BE2C (cell line): ENCODE measurements around the gene VPS51.

Source experiments
- DNase-seq: peaks from one replicate; pipeline ENCODE4 v3.0.0-alpha.2; 2020
- H3K27me3 ChIP-seq: fragments of 250-450 bp; sonication (Bioruptor Pico); 2 replicates; pipeline ENCODE4 v1.5.1; 2020; ENCODE audit warnings: mild to moderate bottlenecking
- H3K36me3 ChIP-seq: fragments of 250-450 bp; sonication (Bioruptor Pico); 2 replicates; pipeline ENCODE4 v1.5.1; 2020; ENCODE audit warnings: mild to moderate bottlenecking
- H3K4me1 ChIP-seq: fragments of 250-450 bp; sonication (Bioruptor Pico); 2 replicates; pipeline ENCODE4 v1.5.1; 2020
- H3K4me3 ChIP-seq: 2 replicates; pipeline ENCODE4 v1.5.1; 2011; ENCODE audit warnings: low read depth, low read length
- H3K9me3 ChIP-seq: fragments of 250-450 bp; sonication (Bioruptor Pico); 2 replicates; pipeline ENCODE4 v1.5.1; 2020
- TF ChIP-seq, protein P1 (sequence below): IDR thresholded peaks from 2 replicates; pipeline ENCODE4 v1.5.1; 2012; ENCODE audit warnings: mild to moderate bottlenecking, low read depth, low read length

VPS51 gene

DNA sequence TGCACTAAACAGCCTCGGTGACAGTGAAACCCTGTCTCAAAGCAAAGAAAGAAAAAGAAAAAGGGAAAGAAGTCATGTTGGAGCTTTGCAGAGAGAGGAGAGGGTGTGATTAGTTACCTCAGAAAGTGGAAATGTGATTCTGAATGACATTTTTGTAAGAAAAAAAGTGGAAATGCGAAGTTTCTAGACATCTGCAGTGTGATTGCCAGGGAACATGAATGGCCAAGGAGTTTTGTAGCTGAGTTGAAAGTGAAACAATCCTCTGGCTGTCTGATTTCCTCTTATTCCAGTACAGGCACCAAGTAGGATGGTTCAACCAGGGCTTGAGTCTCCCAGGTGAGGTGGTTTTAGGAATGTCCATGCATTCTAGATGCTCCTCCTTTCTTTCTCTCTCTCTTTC lies 56.1 kb downstream of the VPS51 start:
- H3K9me3 ChIP-seq, result no peaks in the 10 kb centered on the region
- no peaks in the 10 kb centered on the region for H3K4me1 ChIP-seq
- no peaks in the 10 kb centered on the region for H3K27me3 ChIP-seq
- no peak overlapping the region for H3K4me3 ChIP-seq
- TF ChIP-seq, protein P1, sequence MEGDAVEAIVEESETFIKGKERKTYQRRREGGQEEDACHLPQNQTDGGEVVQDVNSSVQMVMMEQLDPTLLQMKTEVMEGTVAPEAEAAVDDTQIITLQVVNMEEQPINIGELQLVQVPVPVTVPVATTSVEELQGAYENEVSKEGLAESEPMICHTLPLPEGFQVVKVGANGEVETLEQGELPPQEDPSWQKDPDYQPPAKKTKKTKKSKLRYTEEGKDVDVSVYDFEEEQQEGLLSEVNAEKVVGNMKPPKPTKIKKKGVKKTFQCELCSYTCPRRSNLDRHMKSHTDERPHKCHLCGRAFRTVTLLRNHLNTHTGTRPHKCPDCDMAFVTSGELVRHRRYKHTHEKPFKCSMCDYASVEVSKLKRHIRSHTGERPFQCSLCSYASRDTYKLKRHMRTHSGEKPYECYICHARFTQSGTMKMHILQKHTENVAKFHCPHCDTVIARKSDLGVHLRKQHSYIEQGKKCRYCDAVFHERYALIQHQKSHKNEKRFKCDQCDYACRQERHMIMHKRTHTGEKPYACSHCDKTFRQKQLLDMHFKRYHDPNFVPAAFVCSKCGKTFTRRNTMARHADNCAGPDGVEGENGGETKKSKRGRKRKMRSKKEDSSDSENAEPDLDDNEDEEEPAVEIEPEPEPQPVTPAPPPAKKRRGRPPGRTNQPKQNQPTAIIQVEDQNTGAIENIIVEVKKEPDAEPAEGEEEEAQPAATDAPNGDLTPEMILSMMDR, result no peak
- DNase-seq, result no peak
- no peaks in the 10 kb centered on the region for H3K36me3 ChIP-seq

DNA sequence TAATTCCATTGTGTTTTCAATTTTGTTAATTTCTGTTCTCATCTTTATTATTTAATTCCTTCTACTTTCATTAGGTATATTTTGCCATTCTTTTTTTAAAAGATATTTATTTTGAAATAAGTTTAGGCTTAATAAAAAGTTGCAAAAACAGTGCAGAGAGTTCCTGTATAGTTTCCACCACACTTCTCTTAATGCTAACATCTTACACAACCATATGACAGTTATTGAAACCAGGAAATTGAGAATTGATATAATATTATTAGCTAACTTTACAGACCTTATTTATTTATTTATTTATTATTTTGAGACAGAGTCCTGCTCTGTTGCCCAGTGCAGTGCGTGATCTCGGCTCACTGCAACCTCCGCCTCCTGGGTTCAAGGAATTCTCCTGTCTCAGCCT lies 60.2 kb downstream of the VPS51 start:
- TF ChIP-seq, protein P1, result no peak
- Histone ChIP-seq H3K9me3 (no peaks in the 10 kb centered on the region), H3K36me3 (no peaks in the 10 kb centered on the region), H3K4me1 (no peaks in the 10 kb centered on the region), H3K4me3 (no peak overlapping the region), H3K27me3 (no peaks in the 10 kb centered on the region)
- no peak for DNase-seq

DNA sequence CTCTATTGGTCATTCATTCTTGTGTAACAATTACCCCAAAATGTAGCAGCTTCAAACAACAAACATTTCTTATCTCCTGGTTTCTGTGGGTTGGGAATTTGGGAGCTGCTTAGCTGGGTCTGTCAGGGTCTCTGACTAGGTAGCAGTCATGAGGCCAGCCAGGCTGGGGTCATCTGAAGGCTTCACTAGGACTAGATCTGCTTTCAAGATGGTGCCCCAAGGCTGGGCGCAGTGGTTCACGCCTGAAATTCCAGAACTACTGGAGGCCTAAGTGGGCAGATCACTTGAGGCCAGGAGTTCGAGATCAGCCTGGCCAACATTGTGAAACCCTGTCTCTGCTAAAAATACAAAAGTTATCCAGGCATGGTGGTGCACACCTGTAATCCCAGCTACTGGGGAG lies 60.9 kb downstream of the VPS51 start:
- no peak overlapping the region for H3K4me3 ChIP-seq

DNA sequence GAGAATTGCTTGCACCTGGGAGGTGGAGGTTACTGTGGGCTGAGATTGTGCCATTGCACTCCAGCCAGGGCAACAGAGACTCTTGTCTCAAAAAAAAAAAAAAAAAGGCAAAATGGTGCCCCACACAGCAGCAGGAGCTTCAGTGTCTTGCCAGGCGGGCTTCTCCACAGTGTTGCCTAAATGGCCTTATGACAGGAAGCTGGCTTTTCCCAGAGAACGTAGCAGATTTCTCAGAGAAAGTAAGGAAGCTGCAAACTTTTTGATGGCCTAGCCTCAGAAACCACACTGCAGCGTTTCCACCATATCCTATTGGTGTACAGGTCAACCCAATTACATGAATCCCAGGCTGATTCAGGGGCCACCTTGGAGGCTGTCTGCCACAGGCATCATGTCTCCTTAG lies 61.3 kb downstream of the VPS51 start:
- Histone ChIP-seq H3K27me3 (no peaks in the 10 kb centered on the region), H3K4me1 (no peaks in the 10 kb centered on the region), H3K36me3 (no peaks in the 10 kb centered on the region), H3K4me3 (no peak overlapping the region), H3K9me3 (no peaks in the 10 kb centered on the region)
- TF ChIP-seq, protein P1, result no peak
- DNase-seq, result no peak

More for the DNA sequence above, 60.9 kb downstream of the VPS51 start:
- Histone ChIP-seq H3K9me3 (no peaks in the 10 kb centered on the region), H3K4me1 (no peaks in the 10 kb centered on the region), H3K36me3 (no peaks in the 10 kb centered on the region), H3K27me3 (no peaks in the 10 kb centered on the region)
- no peak for DNase-seq
- TF ChIP-seq, protein P1, result no peak

DNA sequence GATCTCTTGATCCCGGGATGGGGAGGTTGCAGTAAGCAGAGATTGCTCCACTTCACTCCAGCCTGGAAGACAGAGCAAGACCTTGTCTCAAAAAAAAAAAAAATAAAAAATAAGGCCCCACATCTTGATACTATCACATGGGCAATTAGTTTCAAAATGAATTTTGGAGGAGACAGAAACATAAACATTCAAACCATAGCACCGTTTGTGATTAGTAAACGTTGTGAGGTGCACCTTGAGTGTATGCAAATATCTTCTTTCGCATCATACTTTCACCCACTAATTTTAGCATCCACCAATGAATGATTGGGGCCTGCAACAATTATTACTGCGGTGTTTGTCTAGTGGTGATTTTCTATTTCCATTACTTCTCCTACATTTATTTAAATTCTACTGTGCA lies 63.0 kb downstream of the VPS51 start:
- no peaks in the 10 kb centered on the region for H3K36me3 ChIP-seq
- no peaks in the 10 kb centered on the region for H3K4me1 ChIP-seq
- H3K4me3 ChIP-seq, result no peak overlapping the region
- TF ChIP-seq, protein P1, result no peak
- H3K9me3 ChIP-seq, result no peaks in the 10 kb centered on the region
- H3K27me3 ChIP-seq, result no peaks in the 10 kb centered on the region
- DNase-seq, result no peak

DNA sequence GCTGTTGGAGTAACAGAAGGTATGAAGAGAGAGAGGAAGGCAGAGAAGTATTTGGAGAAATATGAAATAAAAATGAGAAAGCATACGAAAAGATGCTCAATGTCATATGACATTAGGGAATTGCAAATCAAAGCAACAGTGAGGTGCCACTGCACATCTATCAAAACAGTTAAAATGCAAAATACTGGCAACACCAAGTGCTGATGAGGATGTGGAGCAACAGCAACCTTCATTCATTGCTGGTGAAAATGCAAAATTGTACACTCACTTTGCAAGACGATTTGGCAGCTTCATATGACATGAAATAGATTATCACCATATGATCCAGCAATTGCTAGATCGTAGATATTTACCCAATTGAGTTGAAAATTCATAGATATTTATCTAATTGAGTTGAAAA lies 64.6 kb downstream of the VPS51 start:
- no peak for DNase-seq
- TF ChIP-seq, protein P1, result no peak
- H3K27me3 ChIP-seq, result no peaks in the 10 kb centered on the region

More for the DNA sequence above, 64.6 kb downstream of the VPS51 start:
- Histone ChIP-seq H3K4me1 (no peaks in the 10 kb centered on the region), H3K36me3 (no peaks in the 10 kb centered on the region), H3K4me3 (no peak overlapping the region), H3K9me3 (no peaks in the 10 kb centered on the region)
